Endothelial cell of umbilical vein (primary cell): ENCODE measurements around the gene RTN4. TPM values are rescaled to one million over a fixed set of nuclear protein-coding genes. Genes with fewer than 3 reads are reported as not detected.

ENCODE experiments used
- BruUV-seq: library from RNA; stranded (reverse); fragments of 400-500 nt; replicated peaks from 2 replicates; lab custom pipeline; 2021; lab: Mats Ljungman, UMichigan
- CTCF ChIA-PET: fragments of 300-600, 350-600 bp; sonication (Branson Sonifier 250); formaldehyde crosslinking; loops from one replicate; lab custom pipeline; 2021; ENCODE audit warnings: antibody characterized with exemption, inconsistent platforms; lab: Charles Lee
- POLR2A ChIA-PET: fragments of 300-600, 350-600 bp; sonication (Branson Sonifier 250); formaldehyde crosslinking; loops from one replicate; lab custom pipeline; 2021; ENCODE audit warnings: antibody characterized with exemption, inconsistent platforms; lab: Charles Lee
- DNase-seq: peaks from one replicate; pipeline ENCODE4 v3.0.0-alpha.2; 2011; ENCODE audit warnings: low read depth, low spot score
- FAIRE-seq: peaks from 2 replicates; lab custom pipeline; 2011; peaks lifted over from hg19 to GRCh38; lab: Jason Lieb, UNC
- H2AFZ ChIP-seq: 2 replicates; pipeline ENCODE4 v1.6.0; 2012; ENCODE audit warnings: low read depth, low read length, control low read depth, inconsistent platforms
- H3K27ac ChIP-seq: 2 replicates; pipeline ENCODE4 v1.5.1; 2011; ENCODE audit warnings: low read depth, mild to moderate bottlenecking, control low read depth, low read length, moderate library complexity; ENCODE audit not compliant: insufficient read depth
- H3K27me3 ChIP-seq, 2 experiments: 2 replicates each; pipeline versions ENCODE4 v1.6.0 to v1.6.1; 2011; ENCODE audit warnings: low read length in 2 of 2, mixed read lengths in 1 of 2; ENCODE audit not compliant: control insufficient read depth in 2 of 2, insufficient read depth in 2 of 2
- H3K36me3 ChIP-seq, 2 experiments: 2 replicates in 1 of 2; 3 replicates in 1 of 2; pipeline ENCODE4 v1.5.1; 2011; ENCODE audit warnings: low read length in 2 of 2, mild to moderate bottlenecking in 1 of 2, moderate library complexity in 1 of 2; ENCODE audit not compliant: control insufficient read depth in 2 of 2, insufficient read depth in 2 of 2; ENCODE audit errors: extremely low read depth in 1 of 2
- H3K4me1 ChIP-seq: 3 replicates; pipeline ENCODE4 v1.5.1; 2011; ENCODE audit warnings: mild to moderate bottlenecking, low read length; ENCODE audit not compliant: control insufficient read depth, insufficient read depth; ENCODE audit errors: extremely low read depth
- H3K4me2 ChIP-seq: 2 replicates; pipeline ENCODE4 v1.6.1; 2011; ENCODE audit warnings: low read length, control low read depth, mixed read lengths; ENCODE audit not compliant: insufficient read depth
- H3K4me3 ChIP-seq, 3 experiments: fragments of 200-600 bp in 1 of 3; sonication (generic), shearing (Covaris generic) in 1 of 3; replicated peaks in 1 of 3; 2 replicates each; pipeline ENCODE4 v1.5.1; 2011 to 2016; ENCODE audit warnings: control low read depth in 3 of 3, low read length in 3 of 3, mild to moderate bottlenecking in 2 of 3, inconsistent platforms in 1 of 3, low read depth in 1 of 3, moderate library complexity in 1 of 3; ENCODE audit not compliant: insufficient read depth in 1 of 3
- H3K79me2 ChIP-seq: 2 replicates; pipeline ENCODE4 v1.6.0; 2012; ENCODE audit warnings: low read length, inconsistent platforms; ENCODE audit not compliant: control insufficient read depth, insufficient read depth
- H3K9ac ChIP-seq: replicated peaks from 2 replicates; pipeline ENCODE3; 2011; ENCODE audit warnings: low read length, control low read depth; ENCODE audit not compliant: insufficient read depth; ENCODE audit errors: extremely low read depth
- H3K9me1 ChIP-seq: replicated peaks from 3 replicates; pipeline ENCODE4 v1.6.0; 2011; ENCODE audit warnings: mild to moderate bottlenecking, low read length; ENCODE audit not compliant: control insufficient read depth, insufficient read depth; ENCODE audit errors: extremely low read depth
- H3K9me3 ChIP-seq: replicated peaks from 2 replicates; pipeline ENCODE4 v1.5.1; 2012; ENCODE audit warnings: low read length, inconsistent platforms; ENCODE audit not compliant: control insufficient read depth, insufficient read depth
- H4K20me1 ChIP-seq: replicated peaks from 2 replicates; pipeline ENCODE3; 2011; ENCODE audit warnings: mild to moderate bottlenecking, low read length; ENCODE audit not compliant: control insufficient read depth, insufficient read depth; ENCODE audit errors: extremely low read depth
- EZH2 ChIP-seq: IDR thresholded peaks from 2 replicates; pipeline ENCODE4 v1.6.1; 2012; ENCODE audit warnings: borderline replicate concordance, low read depth, mild to moderate bottlenecking, moderate library complexity, low read length, inconsistent platforms; ENCODE audit not compliant: severe bottlenecking
- FOS ChIP-seq: IDR thresholded peaks from 2 replicates; pipeline ENCODE4 v1.6.1; 2011; ENCODE audit warnings: mild to moderate bottlenecking, low read length, moderate library complexity, borderline replicate concordance; ENCODE audit not compliant: insufficient read depth
- GATA2 ChIP-seq: IDR thresholded peaks from 2 replicates; pipeline ENCODE4 v1.7.0; 2011; ENCODE audit warnings: low read depth, mild to moderate bottlenecking, moderate library complexity, mixed read lengths, low read length; ENCODE audit not compliant: insufficient read length, insufficient read depth
- JUN ChIP-seq: IDR thresholded peaks from 2 replicates; pipeline ENCODE4 v1.6.1; 2011; ENCODE audit warnings: borderline replicate concordance, low read depth; ENCODE audit not compliant: insufficient read length, insufficient read depth
- MYC ChIP-seq: IDR thresholded peaks from one replicate; pipeline ENCODE4 v1.6.1; 2011; ENCODE audit warnings: mild to moderate bottlenecking, low read depth, low read length
- POLR2A ChIP-seq: IDR thresholded peaks from 2 replicates; pipeline ENCODE4 v1.6.1; 2012; ENCODE audit warnings: low read depth, mild to moderate bottlenecking, control low read depth, low read length
- POLR2AphosphoS5 ChIP-seq: IDR thresholded peaks from 2 replicates; pipeline ENCODE4 v1.6.1; 2012; ENCODE audit warnings: low read depth, mild to moderate bottlenecking, control low read depth, low read length, moderate library complexity; ENCODE audit not compliant: insufficient read depth
- dilution Hi-C: fragments of 300-500 bp; cut with MboI; formaldehyde crosslinking; loops from one replicate; pipeline ENCODE4 v1.15.0; 2019; ENCODE audit warnings: low sequenced_read_pairs; ENCODE audit not compliant: extremely low pct_ligation_motif_present
- intact Hi-C: fragments of 100-400 bp; cut with micrococcal nuclease; formaldehyde crosslinking; loops from one replicate; pipeline ENCODE4 v1.10.0; 2022
- polyA plus RNA-seq, 4 experiments: library from polyadenylated mRNA; depleted of rRNA in 3 of 4; stranded (reverse) in 3 of 4; unstranded in 1 of 4; fragments of >200 nt; gene quantifications; 2 replicates each; pipeline versions ENCODE4 v1.2.1 to v1.2.3, GENCODE V29; 2011 to 2012; ENCODE audit warnings: missing spikeins in 1 of 4
- total RNA-seq: library from RNA; stranded (reverse); gene quantifications from 2 replicates; pipeline ENCODE4 v1.2.3, GENCODE V29; 2021
- TF ChIP-seq, protein P1 (sequence below), 2 donors: IDR thresholded peaks; 1 replicate in 1 of 2; 2 replicates in 1 of 2; pipeline ENCODE4 v1.5.1; 2011; ENCODE audit warnings: low read length in 2 of 2, mild to moderate bottlenecking in 2 of 2, moderate library complexity in 2 of 2, control low read depth in 1 of 2, inconsistent platforms in 1 of 2, low read depth in 1 of 2; ENCODE audit not compliant: insufficient read depth in 1 of 2; ENCODE audit errors: extremely low read depth in 1 of 2
- TF ChIP-seq, protein P2 (sequence below): IDR thresholded peaks from 2 replicates; pipeline ENCODE4 v1.6.1; 2011; ENCODE audit not compliant: insufficient read depth, insufficient read length

The RTN4 gene
- total and polyA plus RNA-seq, 2 donors (not counting 3 experiments of a cell fraction or from before 2014, with no cell fraction given) = 253 to 486 TPM

- no peaks in the 10 kb centered on the region for H3K36me3 ChIP-seq
- peak overlapping the region; percentile 97 for H3K9ac ChIP-seq
- no peak overlapping the region for H2AFZ ChIP-seq
- no peaks in the 10 kb centered on the region for H3K9me1 ChIP-seq
- no TSS peak for BruUV-seq
- peaks cover 77% of the 10 kb centered on the region for H3K79me2 ChIP-seq
- FAIRE-seq (no peak), DNase-seq (peak; percentile 61)
- ChIA-PET CTCF (interaction anchor here (0.8 to 4.6 kb wide), 27 partner anchors 10 to 941 kb away, joined by 3 to 129 read pairs (median 7); no protein-coding TSS in a partner anchor), POLR2A (interaction anchor here (1.2 to 1.6 kb wide), 3 partner anchors 53 to 118 kb away, joined by 3 read pairs; no protein-coding TSS in a partner anchor)
- TF ChIP-seq, protein P1, sequence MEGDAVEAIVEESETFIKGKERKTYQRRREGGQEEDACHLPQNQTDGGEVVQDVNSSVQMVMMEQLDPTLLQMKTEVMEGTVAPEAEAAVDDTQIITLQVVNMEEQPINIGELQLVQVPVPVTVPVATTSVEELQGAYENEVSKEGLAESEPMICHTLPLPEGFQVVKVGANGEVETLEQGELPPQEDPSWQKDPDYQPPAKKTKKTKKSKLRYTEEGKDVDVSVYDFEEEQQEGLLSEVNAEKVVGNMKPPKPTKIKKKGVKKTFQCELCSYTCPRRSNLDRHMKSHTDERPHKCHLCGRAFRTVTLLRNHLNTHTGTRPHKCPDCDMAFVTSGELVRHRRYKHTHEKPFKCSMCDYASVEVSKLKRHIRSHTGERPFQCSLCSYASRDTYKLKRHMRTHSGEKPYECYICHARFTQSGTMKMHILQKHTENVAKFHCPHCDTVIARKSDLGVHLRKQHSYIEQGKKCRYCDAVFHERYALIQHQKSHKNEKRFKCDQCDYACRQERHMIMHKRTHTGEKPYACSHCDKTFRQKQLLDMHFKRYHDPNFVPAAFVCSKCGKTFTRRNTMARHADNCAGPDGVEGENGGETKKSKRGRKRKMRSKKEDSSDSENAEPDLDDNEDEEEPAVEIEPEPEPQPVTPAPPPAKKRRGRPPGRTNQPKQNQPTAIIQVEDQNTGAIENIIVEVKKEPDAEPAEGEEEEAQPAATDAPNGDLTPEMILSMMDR (IDR thresholded peaks at IDR 0.05; ENCODE audit: extremely low read depth in 1 of 2, insufficient read depth in 1 of 2, low read depth in 1 of 2, low read length in 2 of 2) = no peak
- peak; percentile 13 for TF ChIP-seq POLR2A
- peaks cover 51% of the 10 kb centered on the region for H3K4me1 ChIP-seq
- dilution Hi-C loops = no loop called here
- intact Hi-C loops = loop anchor here (1.0 to 10.0 kb wide), 2 partner anchors 32 to 323 kb away; partner anchors contain the start of gene EML6
- peak overlapping the region; percentile 97 for H3K27ac ChIP-seq
- peak overlapping the region; percentile 86 to 99 (median 97) for H3K4me3 ChIP-seq
- H3K4me2 ChIP-seq = peak overlapping the region; percentile 81
- H3K27me3 ChIP-seq = no peaks in the 10 kb centered on the region
- peaks cover 18% of the 10 kb centered on the region for H4K20me1 ChIP-seq
- no peaks in the 10 kb centered on the region for H3K9me3 ChIP-seq
Measured at GRCh38 chr2:55047677-55048299, 2.5 kb downstream of the RTN4 start.

DNA sequence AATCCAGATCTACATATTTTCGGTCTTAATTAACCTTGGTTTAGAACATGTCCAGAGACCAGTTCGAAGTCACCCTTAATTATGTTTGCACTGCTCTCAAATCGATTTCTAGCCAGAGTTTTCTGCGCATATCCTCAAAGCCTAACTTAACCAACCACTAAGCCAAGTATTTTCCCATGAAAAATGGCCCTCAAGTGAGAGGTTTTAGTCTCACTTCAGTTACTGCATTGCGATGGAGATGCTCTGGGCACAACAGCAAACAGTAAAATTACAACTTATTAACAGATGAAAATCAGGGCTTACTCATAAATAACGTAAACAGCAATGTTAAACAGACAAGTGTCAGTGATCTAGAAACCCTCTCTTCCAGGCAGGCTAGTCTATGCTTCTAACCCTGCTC lies 4.5 kb downstream of the RTN4 start:
- Histone ChIP-seq H3K4me3 (peak overlapping the region in 1 of 3 experiments; percentile 39), H3K4me2 (peak overlapping the region; percentile 81), H2AFZ (no peak overlapping the region), H3K4me1 (peaks cover 41% of the 10 kb centered on the region), H3K9me3 (no peaks in the 10 kb centered on the region), H3K36me3 (no peaks in the 10 kb centered on the region), H3K9me1 (no peaks in the 10 kb centered on the region), H3K9ac (no peak overlapping the region), H3K27ac (no peak overlapping the region), H3K27me3 (no peaks in the 10 kb centered on the region), H3K79me2 (peaks cover 95% of the 10 kb centered on the region), H4K20me1 (peaks cover 23% of the 10 kb centered on the region)
- dilution Hi-C loops (no loop called here), intact Hi-C loops (loop anchor here (1.0 to 10.0 kb wide), 2 partner anchors 10 to 321 kb away; partner anchors contain the start of gene EML6)
- DNase-seq (no peak), FAIRE-seq (no peak)
- ChIA-PET POLR2A (no interaction called here), CTCF (interaction anchor here (0.7 to 2.6 kb wide), 8 partner anchors 11 to 938 kb away, joined by 3 to 15 read pairs (median 4); no protein-coding TSS in a partner anchor)
- TF ChIP-seq EZH2 = no peak
- TF ChIP-seq JUN = no peak
- TF ChIP-seq, protein P1 (IDR thresholded peaks at IDR 0.05; ENCODE audit: extremely low read depth in 1 of 2, insufficient read depth in 1 of 2, low read depth in 1 of 2, low read length in 2 of 2) = no peak
- TF ChIP-seq POLR2A = no peak
- no peak for TF ChIP-seq GATA2
- TF ChIP-seq, protein P2, sequence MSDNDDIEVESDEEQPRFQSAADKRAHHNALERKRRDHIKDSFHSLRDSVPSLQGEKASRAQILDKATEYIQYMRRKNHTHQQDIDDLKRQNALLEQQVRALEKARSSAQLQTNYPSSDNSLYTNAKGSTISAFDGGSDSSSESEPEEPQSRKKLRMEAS = no peak
- TF ChIP-seq POLR2AphosphoS5 = no peak
- TF ChIP-seq FOS = no peak
- TF ChIP-seq MYC = no peak
- BruUV-seq = no TSS peak
